ENCODE data around the gene BRIX1. TPM values are rescaled to one million over a fixed set of nuclear protein-coding genes. Genes with fewer than 3 reads are reported as not detected.

The BRIX1 gene
- total and polyA plus RNA-seq, 9 of the 15 experiments (the other 6 are each of a cell fraction or from before 2014, with no cell fraction given): 115 to 193 (median 159) TPM

GRCh38 chr5:34915856-34916192 is 313 bp downstream of the BRIX1 start:
- FAIRE-seq: no peak
- TF ChIP-seq ARID3B (CRISPR knock-in tag; IDR thresholded peaks at IDR 0.05; ENCODE audit: borderline replicate concordance) (peak; percentile 33; the same call in 1 of the 2 replicates), CHD1 (IDR thresholded peaks at IDR 0.05; ENCODE audit: low read length) (peak; percentile 77), EP400 (IDR thresholded peaks at IDR 0.05) (0 out of 2 replicates have a peak, but pooled peaks have one; percentile 6), SNRNP70 (optimal IDR thresholded peaks at IDR 0.05; ENCODE audit: low read depth, low read length) (no peak), ZNF766 (CRISPR knock-in tag; conservative IDR thresholded peaks at IDR 0.05) (peak; percentile 31; the same call in 1 of the 2 replicates), MEF2D (tag; conservative IDR thresholded peaks at IDR 0.05; ENCODE audit: low read depth) (no peak), ZBTB9 (CRISPR knock-in tag; IDR thresholded peaks at IDR 0.05) (0 out of 2 replicates have a peak, but pooled peaks have one; percentile 18), MTA1 (IDR thresholded peaks at IDR 0.05; ENCODE audit: borderline replicate concordance) (peak; percentile 6; the same call in 1 of the 2 replicates), MITF (IDR thresholded peaks at IDR 0.05) (0 out of 2 replicates have a peak, but pooled peaks have one; percentile 1)
- TF ChIP-seq, protein P1, sequence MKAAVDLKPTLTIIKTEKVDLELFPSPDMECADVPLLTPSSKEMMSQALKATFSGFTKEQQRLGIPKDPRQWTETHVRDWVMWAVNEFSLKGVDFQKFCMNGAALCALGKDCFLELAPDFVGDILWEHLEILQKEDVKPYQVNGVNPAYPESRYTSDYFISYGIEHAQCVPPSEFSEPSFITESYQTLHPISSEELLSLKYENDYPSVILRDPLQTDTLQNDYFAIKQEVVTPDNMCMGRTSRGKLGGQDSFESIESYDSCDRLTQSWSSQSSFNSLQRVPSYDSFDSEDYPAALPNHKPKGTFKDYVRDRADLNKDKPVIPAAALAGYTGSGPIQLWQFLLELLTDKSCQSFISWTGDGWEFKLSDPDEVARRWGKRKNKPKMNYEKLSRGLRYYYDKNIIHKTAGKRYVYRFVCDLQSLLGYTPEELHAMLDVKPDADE (conservative IDR thresholded peaks at IDR 0.05; ENCODE audit: control insufficient read depth, low read depth, low read length): 0 out of 2 replicates have a peak, but pooled peaks have one; percentile 29

More at GRCh38 chr5:34915856-34916192, 313 bp downstream of the BRIX1 start:
- WGBS (ENCODE audit: insufficient coverage, low coverage, missing lambda C conversion rate): under 1% methylated on average over 20 of the region's 20 CpGs
- peak overlapping the region; percentile 95 for H3K27ac ChIP-seq (ENCODE audit: extremely low read depth, low read depth, low read length)
- H3K36me3 ChIP-seq (ENCODE audit: control insufficient read depth, insufficient read depth, low read length): peaks cover 83% of the 10 kb centered on the region
- H3K9me3 ChIP-seq (replicated peaks; ENCODE audit: control insufficient read depth, insufficient read depth, low read depth, low read length): no peaks in the 10 kb centered on the region
- H3K27me3 ChIP-seq (ENCODE audit: control insufficient read depth in 2 of 2, insufficient read depth in 2 of 2, low read length in 2 of 2): no peaks in the 10 kb centered on the region
- intact Hi-C loops (cut with micrococcal nuclease): loop anchor here (1.0 to 5.0 kb wide), 3 partner anchors 13 to 219 kb away; partner anchors contain the start of gene DNAJC21
- H3K4me1 ChIP-seq (replicated peaks in 1 of 2; ENCODE audit: control insufficient read depth in 2 of 2, insufficient read depth in 2 of 2, low read length in 2 of 2): peaks cover 8 to 10% of the 10 kb centered on the region in 2 experiments; a peak in 4 of 5 replicates
- ChIA-PET POLR2A (interaction anchor here (0.5 to 6.4 kb wide), 28 partner anchors 9 to 1263 kb away, joined by 3 to 67 read pairs (median 5); partner anchors contain the start of genes DNAJC21, RAI14 and TTC23L), CTCF (ENCODE audit: low intra/inter-chr PET ratio) (no interaction called here)
- peaks cover 99% of the 10 kb centered on the region for H3K79me2 ChIP-seq (ENCODE audit: control insufficient read depth, insufficient read depth, low read length)
- BruUV-seq (replicated peaks): TSS peak; percentile 67
- peak overlapping the region; percentile 98 for H3K4me2 ChIP-seq (ENCODE audit: insufficient read depth, low read length)
- ATAC-seq (peak; percentile 2), DNase-seq (ENCODE audit: extremely low read depth in 1 of 4, low spot score in 3 of 4) (peak in 2 of 4 experiments; percentile 37 to 51)
- H3K9me1 ChIP-seq (ENCODE audit: control insufficient read depth, insufficient read depth, low read length): no peaks in the 10 kb centered on the region
- H4K20me1 ChIP-seq (replicated peaks; ENCODE audit: control insufficient read depth, insufficient read depth, low read length): peaks cover 8% of the 10 kb centered on the region
- in situ Hi-C loops (cut with MboI): loop anchor here (25.0 kb wide), 1 partner anchor 1454 kb away; no protein-coding TSS in a partner anchor
- H3K9ac ChIP-seq (ENCODE audit: insufficient read depth in 1 of 2, low read depth in 2 of 2, low read length in 2 of 2): peak overlapping the region; percentile 99 to 100
- H3K4me3 ChIP-seq: peak overlapping the region; percentile 94
- peak overlapping the region; percentile 83 for H2AFZ ChIP-seq (ENCODE audit: low read depth, low read length)

Data from K562 (cell line).